Measurements from ENCODE around the gene CDRT15.
"Not testable (repeated sequence)": the region's sequence is repeated elsewhere in the genome, so short reads cannot be mapped to it uniquely, and the experiment has no call there.

The CDRT15 gene

GRCh38 chr17:14207791-14208190, 28.9 kb downstream of the CDRT15 start:
- no peak overlapping the region for H3K4me3 ChIP-seq (ENCODE audit: low read depth, low read length)

- H3K4me3 ChIP-seq (ENCODE audit: low read depth, low read length), result no peak overlapping the region
These were observed 29.8 kb downstream of the CDRT15 start for GRCh38 chr17:14206891-14207290.

- no peak overlapping the region for H3K4me3 ChIP-seq (ENCODE audit: low read depth, low read length)
These were observed 30.6 kb downstream of the CDRT15 start for GRCh38 chr17:14205992-14206461.

DNA sequence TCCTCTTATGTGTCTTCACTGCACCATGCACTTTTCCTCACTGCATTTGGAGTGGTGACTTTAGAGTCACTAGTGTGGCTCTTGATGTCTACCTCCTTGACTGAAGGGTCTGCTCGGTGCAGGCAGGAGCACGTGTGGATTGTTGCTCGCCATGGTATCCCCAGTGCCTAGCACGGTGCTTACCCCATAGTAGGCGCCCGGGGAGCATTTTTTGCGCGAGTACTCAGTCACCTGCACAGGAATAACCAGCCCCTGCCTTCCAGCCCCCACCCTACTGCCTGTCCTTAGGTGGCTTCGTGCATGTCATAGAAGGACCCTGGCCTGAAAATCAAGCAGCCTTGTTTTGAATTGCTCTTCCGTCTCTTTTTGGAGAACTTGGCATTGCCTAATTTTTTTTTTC, 31.3 kb downstream of the CDRT15 start:
- no peak overlapping the region for H3K4me3 ChIP-seq (ENCODE audit: low read depth, low read length)

DNA sequence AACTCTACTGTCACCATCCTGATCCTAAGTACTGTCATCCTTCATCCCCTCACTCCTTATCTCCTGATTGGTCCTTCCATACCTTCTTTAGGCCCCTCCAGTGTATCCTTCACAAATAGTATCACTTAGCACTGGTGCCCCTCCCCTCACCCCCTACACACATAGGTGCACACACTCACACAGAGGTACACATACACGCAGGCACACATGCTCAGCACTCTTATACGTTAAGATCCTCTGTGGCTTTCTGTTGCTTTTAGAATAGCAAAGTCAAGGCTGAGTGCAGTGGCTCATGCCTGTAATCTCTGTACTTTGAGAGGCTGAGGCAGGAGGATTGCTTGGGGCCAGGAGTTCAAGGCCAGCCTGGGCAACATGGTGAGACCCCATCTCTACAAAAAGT, 32.1 kb downstream of the CDRT15 start:
- no peak overlapping the region for H3K4me3 ChIP-seq (ENCODE audit: low read depth, low read length)

- H3K4me3 ChIP-seq (ENCODE audit: low read depth, low read length), result no peak overlapping the region
These were observed 32.6 kb downstream of the CDRT15 start for GRCh38 chr17:14204084-14204483.

- H3K4me3 ChIP-seq (ENCODE audit: low read depth, low read length), result no peak overlapping the region
These were observed 33.3 kb downstream of the CDRT15 start for GRCh38 chr17:14203388-14203787.

- no peak overlapping the region for H3K4me3 ChIP-seq (ENCODE audit: low read depth, low read length)
These were observed 34.1 kb downstream of the CDRT15 start for GRCh38 chr17:14202388-14203166.

DNA sequence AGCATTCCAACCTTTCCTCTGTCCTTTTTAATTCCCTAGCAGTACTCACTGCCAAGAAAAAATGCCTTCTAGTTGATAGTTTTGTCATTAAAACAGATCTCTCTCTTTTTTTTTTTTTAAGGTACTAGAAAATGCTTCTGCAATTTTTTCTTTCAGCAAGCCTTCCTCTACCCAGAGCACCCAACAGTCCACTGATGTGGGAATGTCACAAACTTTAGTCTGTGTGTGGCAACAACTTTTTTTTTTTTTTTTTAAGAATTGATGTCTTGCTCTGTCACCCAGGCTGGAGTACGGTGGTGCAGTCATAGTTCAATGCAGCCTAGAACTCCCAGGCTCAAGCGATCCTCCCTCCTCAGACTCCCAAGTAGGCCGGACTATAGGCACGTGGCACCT, 34.7 kb downstream of the CDRT15 start:
- H3K4me3 ChIP-seq (ENCODE audit: low read depth, low read length), result no peak overlapping the region

- no peak overlapping the region for H3K4me3 ChIP-seq (ENCODE audit: low read depth, low read length)
These were observed 35.4 kb downstream of the CDRT15 start for GRCh38 chr17:14201021-14201987.

DNA sequence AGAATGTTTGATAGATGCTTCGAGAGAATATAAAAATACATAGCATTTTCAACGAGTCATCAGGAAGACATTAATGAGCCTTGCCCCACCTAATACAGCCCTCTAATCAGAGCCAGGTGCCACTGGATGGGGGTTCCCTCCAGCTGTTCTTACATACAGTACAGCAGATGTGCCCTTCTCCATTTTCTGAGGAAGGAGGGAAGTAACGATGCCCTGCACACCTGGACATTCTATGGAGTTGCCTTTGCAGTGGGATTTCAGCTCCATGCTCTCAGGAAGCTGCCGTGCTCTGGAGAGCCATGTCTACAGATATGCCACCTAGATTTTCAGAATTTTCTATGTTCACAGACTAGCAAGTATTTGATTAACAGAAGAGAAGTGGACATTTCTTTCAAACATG, 36.3 kb downstream of the CDRT15 start:
- no peak overlapping the region for H3K4me3 ChIP-seq (ENCODE audit: low read depth, low read length)

DNA sequence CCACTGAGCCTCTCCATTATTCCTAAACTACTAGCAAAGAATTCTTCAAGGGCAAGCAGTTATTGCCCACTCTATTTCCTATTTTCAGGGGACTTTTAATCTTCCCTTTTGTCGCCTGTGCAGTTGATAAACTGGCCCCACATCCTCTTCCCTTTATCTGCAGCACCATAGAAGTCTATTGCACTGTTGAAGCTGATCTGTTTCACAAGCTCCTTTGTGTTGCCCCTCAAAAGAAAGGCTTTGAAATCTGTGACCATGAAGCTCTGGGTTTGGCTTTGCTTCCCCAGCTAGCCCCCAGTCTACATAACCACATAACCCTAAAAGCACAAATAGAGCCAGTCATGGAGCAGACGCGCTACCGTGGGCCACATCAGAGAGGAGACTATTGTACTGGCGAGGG, 37.1 kb downstream of the CDRT15 start:
- H3K4me3 ChIP-seq (ENCODE audit: low read depth, low read length), result no peak overlapping the region

- H3K4me3 ChIP-seq (ENCODE audit: low read depth, low read length), result no peak overlapping the region
These were observed 38.1 kb downstream of the CDRT15 start for GRCh38 chr17:14198575-14198974.

GRCh38 chr17:14198013-14198412, 38.6 kb downstream of the CDRT15 start:
- no peak overlapping the region for H3K4me3 ChIP-seq (ENCODE audit: low read depth, low read length)

DNA sequence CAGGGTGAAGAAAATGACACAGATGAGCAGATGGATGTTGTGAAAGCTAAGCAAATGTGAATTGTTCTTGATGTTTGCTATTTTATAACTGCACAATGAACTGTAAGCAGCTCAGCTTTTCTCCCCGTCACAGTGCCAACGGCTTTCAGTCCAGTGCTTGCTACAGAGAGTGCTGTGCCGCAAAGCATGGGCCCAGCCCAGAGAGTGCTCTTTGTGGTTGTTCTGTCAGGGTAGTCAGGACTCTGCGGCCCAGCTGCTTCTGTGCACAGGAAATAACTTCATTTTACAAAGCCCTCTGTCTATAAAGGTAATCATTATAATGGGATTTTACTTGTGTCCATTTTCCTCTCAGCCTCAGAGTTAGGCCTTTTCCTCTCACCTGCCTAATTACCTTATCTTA, 39.1 kb downstream of the CDRT15 start:
- H3K4me3 ChIP-seq (ENCODE audit: low read depth, low read length), result no peak overlapping the region

DNA sequence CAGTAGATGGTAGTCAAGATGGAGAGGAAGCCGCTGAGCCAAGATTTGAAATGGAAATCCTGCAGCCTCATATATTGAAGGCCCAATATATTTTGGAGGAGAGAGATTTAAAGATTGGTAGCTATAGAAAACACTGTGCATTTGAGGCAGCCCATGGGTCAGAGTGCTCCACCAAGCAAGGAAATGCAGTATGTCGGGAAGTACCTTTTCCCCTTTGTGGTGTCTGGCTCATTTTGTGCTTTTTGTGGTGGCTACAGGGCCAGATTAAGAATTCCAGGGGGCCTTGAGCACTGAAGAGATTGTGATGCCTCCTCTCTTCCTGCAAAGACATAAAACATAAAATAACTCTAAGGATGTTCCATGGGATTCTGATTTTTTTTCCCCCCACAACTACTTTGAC, 39.6 kb downstream of the CDRT15 start:
- no peak overlapping the region for H3K4me3 ChIP-seq (ENCODE audit: low read depth, low read length)

GRCh38 chr17:14196377-14196997, 40.2 kb downstream of the CDRT15 start:
- no peak overlapping the region for H3K4me3 ChIP-seq (ENCODE audit: low read depth, low read length)

DNA sequence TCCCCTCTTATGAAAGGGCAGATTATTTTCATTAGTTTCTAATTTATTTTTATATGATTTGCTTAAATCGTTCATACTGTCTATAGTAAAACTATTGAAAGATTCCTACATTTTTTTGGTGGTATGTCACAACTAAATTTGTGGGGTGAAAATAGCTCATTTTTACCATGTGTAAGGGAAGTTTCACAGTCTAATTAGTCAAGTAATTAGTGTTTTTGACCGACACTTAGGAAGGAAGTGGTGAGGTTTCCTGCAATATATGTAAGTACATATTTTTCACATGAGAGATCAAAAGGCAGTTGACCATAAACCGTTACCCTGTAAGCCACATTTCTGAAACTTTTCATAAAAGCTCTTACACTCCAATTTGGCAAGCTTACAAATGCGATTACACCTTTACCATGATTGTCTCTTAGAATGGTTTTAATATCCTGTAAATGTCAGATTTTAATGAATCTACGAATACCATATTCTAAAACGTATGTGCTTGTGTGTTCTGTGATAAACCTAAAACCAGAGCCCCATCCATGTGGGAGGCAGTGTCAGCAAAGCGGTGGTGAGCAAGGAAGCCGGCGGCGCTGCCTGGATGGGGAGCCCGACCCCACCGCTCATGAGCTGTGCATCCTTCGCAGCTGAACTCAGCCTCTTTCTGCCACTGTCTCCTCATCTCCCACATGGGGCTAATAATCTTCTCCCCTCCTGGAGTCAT, 43.9 kb downstream of the CDRT15 start:
- not testable (repeated sequence) for H3K4me3 ChIP-seq (ENCODE audit: low read depth, low read length)

GRCh38 chr17:14192039-14192438, 44.6 kb downstream of the CDRT15 start:
- H3K4me3 ChIP-seq (ENCODE audit: low read depth, low read length), result not testable (repeated sequence)

GRCh38 chr17:14191469-14191868, 45.2 kb downstream of the CDRT15 start:
- not testable (repeated sequence) for H3K4me3 ChIP-seq (ENCODE audit: low read depth, low read length)

GRCh38 chr17:14190774-14191173, 45.9 kb downstream of the CDRT15 start:
- not testable (repeated sequence) for H3K4me3 ChIP-seq (ENCODE audit: low read depth, low read length)

Measured in iPS-11a (cell line).